Endothelial cell of umbilical vein (primary cell): ENCODE data around the gene GOLPH3L. TPM values are rescaled to one million over a fixed set of nuclear protein-coding genes. Genes with fewer than 3 reads are reported as not detected.

ENCODE experiments used
- BruUV-seq: library from RNA; stranded (reverse); fragments of 400-500 nt; replicated peaks from 2 replicates; lab custom pipeline; 2021; lab: Mats Ljungman, UMichigan
- CTCF ChIA-PET: fragments of 300-600, 350-600 bp; sonication (Branson Sonifier 250); formaldehyde crosslinking; loops from one replicate; lab custom pipeline; 2021; ENCODE audit warnings: antibody characterized with exemption, inconsistent platforms; lab: Charles Lee
- POLR2A ChIA-PET: fragments of 300-600, 350-600 bp; sonication (Branson Sonifier 250); formaldehyde crosslinking; loops from one replicate; lab custom pipeline; 2021; ENCODE audit warnings: antibody characterized with exemption, inconsistent platforms; lab: Charles Lee
- DNase-seq: peaks from one replicate; pipeline ENCODE4 v3.0.0-alpha.2; 2011; ENCODE audit warnings: low read depth, low spot score
- FAIRE-seq: peaks from 2 replicates; lab custom pipeline; 2011; peaks lifted over from hg19 to GRCh38; lab: Jason Lieb, UNC
- H2AFZ ChIP-seq: 2 replicates; pipeline ENCODE4 v1.6.0; 2012; ENCODE audit warnings: low read depth, low read length, control low read depth, inconsistent platforms
- H3K27ac ChIP-seq: 2 replicates; pipeline ENCODE4 v1.5.1; 2011; ENCODE audit warnings: low read depth, mild to moderate bottlenecking, control low read depth, low read length, moderate library complexity; ENCODE audit not compliant: insufficient read depth
- H3K27me3 ChIP-seq, 2 experiments: 2 replicates each; pipeline versions ENCODE4 v1.6.0 to v1.6.1; 2011; ENCODE audit warnings: low read length in 2 of 2, mixed read lengths in 1 of 2; ENCODE audit not compliant: control insufficient read depth in 2 of 2, insufficient read depth in 2 of 2
- H3K36me3 ChIP-seq, 2 experiments: 2 replicates in 1 of 2; 3 replicates in 1 of 2; pipeline ENCODE4 v1.5.1; 2011; ENCODE audit warnings: low read length in 2 of 2, mild to moderate bottlenecking in 1 of 2, moderate library complexity in 1 of 2; ENCODE audit not compliant: control insufficient read depth in 2 of 2, insufficient read depth in 2 of 2; ENCODE audit errors: extremely low read depth in 1 of 2
- H3K4me1 ChIP-seq: 3 replicates; pipeline ENCODE4 v1.5.1; 2011; ENCODE audit warnings: mild to moderate bottlenecking, low read length; ENCODE audit not compliant: control insufficient read depth, insufficient read depth; ENCODE audit errors: extremely low read depth
- H3K4me2 ChIP-seq: 2 replicates; pipeline ENCODE4 v1.6.1; 2011; ENCODE audit warnings: low read length, control low read depth, mixed read lengths; ENCODE audit not compliant: insufficient read depth
- H3K4me3 ChIP-seq, 3 experiments: fragments of 200-600 bp in 1 of 3; sonication (generic), shearing (Covaris generic) in 1 of 3; replicated peaks in 1 of 3; 2 replicates each; pipeline ENCODE4 v1.5.1; 2011 to 2016; ENCODE audit warnings: control low read depth in 3 of 3, low read length in 3 of 3, mild to moderate bottlenecking in 2 of 3, inconsistent platforms in 1 of 3, low read depth in 1 of 3, moderate library complexity in 1 of 3; ENCODE audit not compliant: insufficient read depth in 1 of 3
- H3K79me2 ChIP-seq: 2 replicates; pipeline ENCODE4 v1.6.0; 2012; ENCODE audit warnings: low read length, inconsistent platforms; ENCODE audit not compliant: control insufficient read depth, insufficient read depth
- H3K9ac ChIP-seq: replicated peaks from 2 replicates; pipeline ENCODE3; 2011; ENCODE audit warnings: low read length, control low read depth; ENCODE audit not compliant: insufficient read depth; ENCODE audit errors: extremely low read depth
- H3K9me1 ChIP-seq: replicated peaks from 3 replicates; pipeline ENCODE4 v1.6.0; 2011; ENCODE audit warnings: mild to moderate bottlenecking, low read length; ENCODE audit not compliant: control insufficient read depth, insufficient read depth; ENCODE audit errors: extremely low read depth
- H3K9me3 ChIP-seq: replicated peaks from 2 replicates; pipeline ENCODE4 v1.5.1; 2012; ENCODE audit warnings: low read length, inconsistent platforms; ENCODE audit not compliant: control insufficient read depth, insufficient read depth
- H4K20me1 ChIP-seq: replicated peaks from 2 replicates; pipeline ENCODE3; 2011; ENCODE audit warnings: mild to moderate bottlenecking, low read length; ENCODE audit not compliant: control insufficient read depth, insufficient read depth; ENCODE audit errors: extremely low read depth
- EZH2 ChIP-seq: IDR thresholded peaks from 2 replicates; pipeline ENCODE4 v1.6.1; 2012; ENCODE audit warnings: borderline replicate concordance, low read depth, mild to moderate bottlenecking, moderate library complexity, low read length, inconsistent platforms; ENCODE audit not compliant: severe bottlenecking
- FOS ChIP-seq: IDR thresholded peaks from 2 replicates; pipeline ENCODE4 v1.6.1; 2011; ENCODE audit warnings: mild to moderate bottlenecking, low read length, moderate library complexity, borderline replicate concordance; ENCODE audit not compliant: insufficient read depth
- GATA2 ChIP-seq: IDR thresholded peaks from 2 replicates; pipeline ENCODE4 v1.7.0; 2011; ENCODE audit warnings: low read depth, mild to moderate bottlenecking, moderate library complexity, mixed read lengths, low read length; ENCODE audit not compliant: insufficient read length, insufficient read depth
- JUN ChIP-seq: IDR thresholded peaks from 2 replicates; pipeline ENCODE4 v1.6.1; 2011; ENCODE audit warnings: borderline replicate concordance, low read depth; ENCODE audit not compliant: insufficient read length, insufficient read depth
- MYC ChIP-seq: IDR thresholded peaks from one replicate; pipeline ENCODE4 v1.6.1; 2011; ENCODE audit warnings: mild to moderate bottlenecking, low read depth, low read length
- POLR2A ChIP-seq: IDR thresholded peaks from 2 replicates; pipeline ENCODE4 v1.6.1; 2012; ENCODE audit warnings: low read depth, mild to moderate bottlenecking, control low read depth, low read length
- POLR2AphosphoS5 ChIP-seq: IDR thresholded peaks from 2 replicates; pipeline ENCODE4 v1.6.1; 2012; ENCODE audit warnings: low read depth, mild to moderate bottlenecking, control low read depth, low read length, moderate library complexity; ENCODE audit not compliant: insufficient read depth
- dilution Hi-C: fragments of 300-500 bp; cut with MboI; formaldehyde crosslinking; loops from one replicate; pipeline ENCODE4 v1.15.0; 2019; ENCODE audit warnings: low sequenced_read_pairs; ENCODE audit not compliant: extremely low pct_ligation_motif_present
- intact Hi-C: fragments of 100-400 bp; cut with micrococcal nuclease; formaldehyde crosslinking; loops from one replicate; pipeline ENCODE4 v1.10.0; 2022
- polyA plus RNA-seq, 4 experiments: library from polyadenylated mRNA; depleted of rRNA in 3 of 4; stranded (reverse) in 3 of 4; unstranded in 1 of 4; fragments of >200 nt; gene quantifications; 2 replicates each; pipeline versions ENCODE4 v1.2.1 to v1.2.3, GENCODE V29; 2011 to 2012; ENCODE audit warnings: missing spikeins in 1 of 4
- total RNA-seq: library from RNA; stranded (reverse); gene quantifications from 2 replicates; pipeline ENCODE4 v1.2.3, GENCODE V29; 2021
- TF ChIP-seq, protein P1 (sequence below), 2 donors: IDR thresholded peaks; 1 replicate in 1 of 2; 2 replicates in 1 of 2; pipeline ENCODE4 v1.5.1; 2011; ENCODE audit warnings: low read length in 2 of 2, mild to moderate bottlenecking in 2 of 2, moderate library complexity in 2 of 2, control low read depth in 1 of 2, inconsistent platforms in 1 of 2, low read depth in 1 of 2; ENCODE audit not compliant: insufficient read depth in 1 of 2; ENCODE audit errors: extremely low read depth in 1 of 2
- TF ChIP-seq, protein P2 (sequence below): IDR thresholded peaks from 2 replicates; pipeline ENCODE4 v1.6.1; 2011; ENCODE audit not compliant: insufficient read depth, insufficient read length

The GOLPH3L gene
- total and polyA plus RNA-seq, 2 donors (not counting 3 experiments of a cell fraction or from before 2014, with no cell fraction given), result 15.7 to 34.9 TPM

DNA sequence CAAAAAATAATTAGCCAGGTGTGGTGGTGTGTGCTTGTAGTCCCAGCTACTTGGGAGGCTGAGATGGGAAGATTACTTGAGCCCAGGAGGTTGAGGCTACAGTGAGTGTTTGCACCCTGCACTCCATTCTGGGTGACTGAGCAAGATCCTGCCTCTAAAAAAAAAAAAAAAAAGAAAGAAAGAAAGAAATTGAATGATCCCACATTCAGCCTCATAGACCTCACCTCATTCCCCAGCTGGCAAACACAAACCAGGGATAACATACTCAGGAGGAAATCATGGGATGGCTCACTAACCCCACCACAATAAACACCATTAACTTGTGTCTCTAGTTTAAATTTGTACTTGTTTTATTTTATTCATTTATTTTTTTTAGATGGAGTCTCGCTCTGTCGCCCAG, 76.0 kb downstream of the GOLPH3L start:
- no peaks in the 10 kb centered on the region for H3K9me1 ChIP-seq
- H3K27ac ChIP-seq, result no peak overlapping the region
- peaks cover 5 to 13% of the 10 kb centered on the region in 2 experiments for H3K36me3 ChIP-seq
- no peaks in the 10 kb centered on the region for H4K20me1 ChIP-seq
- CTCF ChIA-PET, result interaction anchor here (0.6 to 13.1 kb wide), 16 partner anchors 9 to 192 kb away, joined by 3 to 288 read pairs (median 6); partner anchors contain the start of genes ADAMTSL4, ENSA, GOLPH3L and MCL1
- no peak overlapping the region for H3K4me2 ChIP-seq
- no peaks in the 10 kb centered on the region for H3K27me3 ChIP-seq
- no peak for FAIRE-seq
- dilution Hi-C loops, result no loop called here
- peaks cover 1% of the 10 kb centered on the region for H3K79me2 ChIP-seq
- no peak overlapping the region for H3K4me3 ChIP-seq
- intact Hi-C loops, result loop anchor here (1.0 to 10.0 kb wide), 7 partner anchors 8 to 301 kb away; partner anchors contain the start of genes ENSA, MCL1 and RPRD2
- no peak overlapping the region for H3K9ac ChIP-seq
- no TSS peak for BruUV-seq
- TF ChIP-seq MYC (no peak), GATA2 (no peak), FOS (no peak), JUN (no peak), EZH2 (no peak), POLR2A (no peak), POLR2AphosphoS5 (no peak)
- TF ChIP-seq, protein P1, sequence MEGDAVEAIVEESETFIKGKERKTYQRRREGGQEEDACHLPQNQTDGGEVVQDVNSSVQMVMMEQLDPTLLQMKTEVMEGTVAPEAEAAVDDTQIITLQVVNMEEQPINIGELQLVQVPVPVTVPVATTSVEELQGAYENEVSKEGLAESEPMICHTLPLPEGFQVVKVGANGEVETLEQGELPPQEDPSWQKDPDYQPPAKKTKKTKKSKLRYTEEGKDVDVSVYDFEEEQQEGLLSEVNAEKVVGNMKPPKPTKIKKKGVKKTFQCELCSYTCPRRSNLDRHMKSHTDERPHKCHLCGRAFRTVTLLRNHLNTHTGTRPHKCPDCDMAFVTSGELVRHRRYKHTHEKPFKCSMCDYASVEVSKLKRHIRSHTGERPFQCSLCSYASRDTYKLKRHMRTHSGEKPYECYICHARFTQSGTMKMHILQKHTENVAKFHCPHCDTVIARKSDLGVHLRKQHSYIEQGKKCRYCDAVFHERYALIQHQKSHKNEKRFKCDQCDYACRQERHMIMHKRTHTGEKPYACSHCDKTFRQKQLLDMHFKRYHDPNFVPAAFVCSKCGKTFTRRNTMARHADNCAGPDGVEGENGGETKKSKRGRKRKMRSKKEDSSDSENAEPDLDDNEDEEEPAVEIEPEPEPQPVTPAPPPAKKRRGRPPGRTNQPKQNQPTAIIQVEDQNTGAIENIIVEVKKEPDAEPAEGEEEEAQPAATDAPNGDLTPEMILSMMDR (IDR thresholded peaks at IDR 0.05; ENCODE audit: extremely low read depth in 1 of 2, insufficient read depth in 1 of 2, low read depth in 1 of 2, low read length in 2 of 2), result no peak
- TF ChIP-seq, protein P2, sequence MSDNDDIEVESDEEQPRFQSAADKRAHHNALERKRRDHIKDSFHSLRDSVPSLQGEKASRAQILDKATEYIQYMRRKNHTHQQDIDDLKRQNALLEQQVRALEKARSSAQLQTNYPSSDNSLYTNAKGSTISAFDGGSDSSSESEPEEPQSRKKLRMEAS, result no peak
- POLR2A ChIA-PET, result interaction anchor here (0.7 to 4.8 kb wide), 3 partner anchors 42 to 51 kb away, joined by 4 to 43 read pairs (median 5); partner anchors contain the start of gene MCL1
- H3K9me3 ChIP-seq, result no peaks in the 10 kb centered on the region
- H2AFZ ChIP-seq, result no peak overlapping the region
- DNase-seq, result no peak
- peaks cover 30% of the 10 kb centered on the region for H3K4me1 ChIP-seq
